GM23248 (cell line): ENCODE measurements around the gene SLC2A9.

ENCODE experiments used
- EZH2 ChIP-seq: fragments of 200-600 bp; sonication (generic); IDR thresholded peaks from 2 replicates; pipeline ENCODE4 v1.6.1; 2018; ENCODE audit warnings: antibody characterized with exemption, mild to moderate bottlenecking; ENCODE audit not compliant: insufficient read depth, poor library complexity, severe bottlenecking
- EZH2phosphoT487 ChIP-seq: fragments of 200-600 bp; sonication (generic); IDR thresholded peaks from 2 replicates; pipeline ENCODE4 v1.6.1; 2018; ENCODE audit warnings: antibody characterized with exemption, moderate library complexity, mild to moderate bottlenecking, low read depth; ENCODE audit not compliant: insufficient read depth

DNA sequence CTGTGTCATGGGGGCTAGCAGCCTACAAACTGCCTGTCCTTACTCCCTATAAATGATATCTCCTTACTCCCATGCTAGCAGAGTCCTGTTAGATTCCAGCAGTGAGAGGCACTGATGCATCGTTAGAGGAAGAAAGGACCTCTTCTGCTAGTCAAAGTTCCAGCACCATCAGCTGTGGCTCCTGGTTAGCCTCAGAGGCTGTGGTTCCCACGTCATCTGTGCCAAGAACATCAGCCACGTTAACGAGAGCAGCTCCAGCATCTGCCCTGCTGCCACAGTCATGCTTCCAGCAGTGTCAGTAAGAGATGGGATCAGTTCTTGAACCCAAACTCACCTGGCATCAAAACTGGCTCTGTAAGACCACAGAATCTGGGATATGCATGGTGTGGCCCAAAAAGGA lies 88.5 kb downstream of the SLC2A9 start:
- TF ChIP-seq EZH2: no peak
- TF ChIP-seq EZH2phosphoT487: no peak
